Measurements from ENCODE around the gene PMM1.

- TF ChIP-seq POLR2A (IDR thresholded peaks at IDR 0.05) = no peak
- TF ChIP-seq, protein P1, sequence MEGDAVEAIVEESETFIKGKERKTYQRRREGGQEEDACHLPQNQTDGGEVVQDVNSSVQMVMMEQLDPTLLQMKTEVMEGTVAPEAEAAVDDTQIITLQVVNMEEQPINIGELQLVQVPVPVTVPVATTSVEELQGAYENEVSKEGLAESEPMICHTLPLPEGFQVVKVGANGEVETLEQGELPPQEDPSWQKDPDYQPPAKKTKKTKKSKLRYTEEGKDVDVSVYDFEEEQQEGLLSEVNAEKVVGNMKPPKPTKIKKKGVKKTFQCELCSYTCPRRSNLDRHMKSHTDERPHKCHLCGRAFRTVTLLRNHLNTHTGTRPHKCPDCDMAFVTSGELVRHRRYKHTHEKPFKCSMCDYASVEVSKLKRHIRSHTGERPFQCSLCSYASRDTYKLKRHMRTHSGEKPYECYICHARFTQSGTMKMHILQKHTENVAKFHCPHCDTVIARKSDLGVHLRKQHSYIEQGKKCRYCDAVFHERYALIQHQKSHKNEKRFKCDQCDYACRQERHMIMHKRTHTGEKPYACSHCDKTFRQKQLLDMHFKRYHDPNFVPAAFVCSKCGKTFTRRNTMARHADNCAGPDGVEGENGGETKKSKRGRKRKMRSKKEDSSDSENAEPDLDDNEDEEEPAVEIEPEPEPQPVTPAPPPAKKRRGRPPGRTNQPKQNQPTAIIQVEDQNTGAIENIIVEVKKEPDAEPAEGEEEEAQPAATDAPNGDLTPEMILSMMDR (IDR thresholded peaks at IDR 0.05) = peak; percentile 65 to 80 (median 73)
These were observed 56.5 kb downstream of the PMM1 start for GRCh38 chr22:41532908-41533825.
